IMR-90 (cell line): ENCODE results near the gene KRTAP9-2. TPM values are rescaled to one million over a fixed set of nuclear protein-coding genes. Genes with fewer than 3 reads are reported as not detected.

ENCODE experiments used
- ATAC-seq: fragments of 200-7000 bp; cut with Tn5 transposase; 2 replicates; pipeline ENCODE4 v1.9.1; 2020; ENCODE audit warnings: low read depth, mild to moderate bottlenecking, moderate library complexity
- BruUV-seq: library from RNA; stranded (reverse); fragments of 400-500 nt; replicated peaks from 2 replicates; lab custom pipeline; 2021; lab: Mats Ljungman, UMichigan
- CTCF ChIA-PET: fragments of 300-600 bp; formaldehyde crosslinking; extraction: SDS; loops from one replicate; lab custom pipeline; 2021; ENCODE audit warnings: antibody characterized with exemption; lab: Yijun Ruan, JAX
- POLR2A ChIA-PET: fragments of 300-600 bp; sonication (Branson Sonifier 250); formaldehyde crosslinking; loops from one replicate; lab custom pipeline; 2022; ENCODE audit warnings: antibody characterized with exemption; ENCODE audit not compliant: unreplicated experiment; lab: Charles Lee
- DNase-seq: peaks from one replicate; pipeline ENCODE4 v3.0.0; 2013
- H2AFZ ChIP-seq: replicated peaks from 2 replicates; pipeline ENCODE3; 2013; ENCODE audit warnings: low read length, mild to moderate bottlenecking; ENCODE audit not compliant: poor library complexity
- H2AK5ac ChIP-seq: 2 replicates; pipeline ENCODE4 v1.6.1; 2013; ENCODE audit warnings: low read depth, low read length, inconsistent platforms
- H2AK9ac ChIP-seq: replicated peaks from 2 replicates; pipeline ENCODE3; 2013; ENCODE audit warnings: mild to moderate bottlenecking, low read depth, low read length, moderate library complexity; ENCODE audit not compliant: poor library complexity
- H2BK120ac ChIP-seq: 2 replicates; pipeline ENCODE4 v1.6.1; 2013; ENCODE audit warnings: low read depth, low read length, inconsistent platforms
- H2BK15ac ChIP-seq: 3 replicates; pipeline ENCODE4 v1.6.1; 2013; ENCODE audit warnings: low read depth, low read length, inconsistent platforms
- H2BK20ac ChIP-seq: 2 replicates; pipeline ENCODE4 v1.6.1; 2013; ENCODE audit warnings: low read depth, mild to moderate bottlenecking, inconsistent platforms, low read length, moderate library complexity
- H2BK5ac ChIP-seq: 2 replicates; pipeline ENCODE4 v1.6.1; 2013; ENCODE audit warnings: mild to moderate bottlenecking, low read depth, low read length, inconsistent platforms; ENCODE audit not compliant: poor library complexity, severe bottlenecking
- H3K14ac ChIP-seq: replicated peaks from 2 replicates; pipeline ENCODE4 v1.6.1; 2013; ENCODE audit warnings: low read depth, low read length, inconsistent platforms
- H3K18ac ChIP-seq: 2 replicates; pipeline ENCODE4 v1.6.1; 2013; ENCODE audit warnings: low read depth, low read length, control low read depth
- H3K23ac ChIP-seq: 2 replicates; pipeline ENCODE4 v1.6.1; 2013; ENCODE audit warnings: low read depth, low read length, inconsistent platforms
- H3K27ac ChIP-seq: 2 replicates; pipeline ENCODE4 v1.5.1; 2013; ENCODE audit warnings: mild to moderate bottlenecking, control low read depth, low read length; ENCODE audit not compliant: insufficient read depth
- H3K27me3 ChIP-seq: 2 replicates; pipeline ENCODE4 v1.6.1; 2013; ENCODE audit warnings: low read length; ENCODE audit not compliant: control insufficient read depth, insufficient read depth
- H3K36me3 ChIP-seq: 2 replicates; pipeline ENCODE4 v1.6.1; 2013; ENCODE audit warnings: low read length, mixed read lengths; ENCODE audit not compliant: control insufficient read depth, insufficient read depth
- H3K4ac ChIP-seq: 2 replicates; pipeline ENCODE4 v1.6.1; 2013; ENCODE audit warnings: low read depth, low read length, inconsistent platforms
- H3K4me1 ChIP-seq: 2 replicates; pipeline ENCODE4 v1.6.1; 2013; ENCODE audit warnings: low read length, mixed read lengths; ENCODE audit not compliant: control insufficient read depth, insufficient read depth
- H3K4me2 ChIP-seq: 2 replicates; pipeline ENCODE4 v1.6.1; 2013; ENCODE audit warnings: low read depth, mild to moderate bottlenecking, control low read depth, low read length, moderate library complexity
- H3K4me3 ChIP-seq: 2 replicates; pipeline ENCODE4 v1.5.1; 2013; ENCODE audit warnings: low read depth, mild to moderate bottlenecking, control low read depth, low read length, moderate library complexity; ENCODE audit not compliant: insufficient read depth
- H3K56ac ChIP-seq: 2 replicates; pipeline ENCODE4 v1.6.1; 2013; ENCODE audit warnings: low read length, inconsistent platforms; ENCODE audit not compliant: insufficient read depth; ENCODE audit errors: extremely low read depth
- H3K79me1 ChIP-seq, 2 experiments: 2 replicates each; pipeline ENCODE4 v1.6.1; 2013; ENCODE audit warnings: low read length in 2 of 2, inconsistent platforms in 1 of 2, low read depth in 1 of 2
- H3K9ac ChIP-seq: 2 replicates; pipeline ENCODE4 v1.6.1; 2013; ENCODE audit warnings: low read depth, low read length, control low read depth
- H3K9me1 ChIP-seq: 2 replicates; pipeline ENCODE4 v1.6.1; 2013; ENCODE audit warnings: low read length, inconsistent platforms; ENCODE audit not compliant: insufficient read depth
- H3K9me3 ChIP-seq: 2 replicates; pipeline ENCODE4 v1.6.1; 2013; ENCODE audit warnings: low read length; ENCODE audit not compliant: control insufficient read depth, insufficient read depth
- H4K20me1 ChIP-seq: 2 replicates; pipeline ENCODE4 v1.6.1; 2013; ENCODE audit warnings: low read length, inconsistent platforms; ENCODE audit not compliant: insufficient read depth
- H4K5ac ChIP-seq: 2 replicates; pipeline ENCODE4 v1.6.1; 2013; ENCODE audit warnings: mild to moderate bottlenecking, low read depth, low read length, control low read depth
- H4K8ac ChIP-seq, 2 experiments: 2 replicates each; pipeline ENCODE4 v1.6.1; 2013; ENCODE audit warnings: low read depth in 2 of 2, low read length in 2 of 2, control low read depth in 1 of 2, inconsistent platforms in 1 of 2
- H4K91ac ChIP-seq: 2 replicates; pipeline ENCODE4 v1.6.1; 2013; ENCODE audit warnings: low read depth, low read length, inconsistent platforms; ENCODE audit not compliant: insufficient read depth
- CEBPB ChIP-seq: IDR thresholded peaks from 2 replicates; pipeline ENCODE4 v1.6.1; 2012; ENCODE audit warnings: low read depth, low read length, improper control_type of control experiment
- FOS ChIP-seq: fragments of 150-350 bp; IDR thresholded peaks from 2 replicates; pipeline ENCODE4 v1.6.1; 2016; ENCODE audit warnings: low read depth, low read length
- MXI1 ChIP-seq: IDR thresholded peaks from 2 replicates; pipeline ENCODE4 v1.6.1; 2012; ENCODE audit warnings: low read depth, mild to moderate bottlenecking, low read length, moderate library complexity, borderline replicate concordance
- NFE2L2 ChIP-seq: fragments of 150-350 bp; IDR thresholded peaks from 2 replicates; pipeline ENCODE4 v1.6.1; 2016; ENCODE audit warnings: low read depth, mild to moderate bottlenecking, low read length
- POLR2A ChIP-seq: IDR thresholded peaks from 2 replicates; pipeline ENCODE4 v1.6.1; 2012; ENCODE audit warnings: mild to moderate bottlenecking, low read depth, low read length
- RAD21 ChIP-seq: IDR thresholded peaks from 2 replicates; pipeline ENCODE4 v1.6.1; 2012; ENCODE audit warnings: low read length, improper control_type of control experiment
- RCOR1 ChIP-seq: IDR thresholded peaks from 2 replicates; pipeline ENCODE4 v1.6.1; 2012; ENCODE audit warnings: mild to moderate bottlenecking, low read length, improper control_type of control experiment; ENCODE audit not compliant: insufficient replicate concordance
- RFX5 ChIP-seq: IDR thresholded peaks from 2 replicates; pipeline ENCODE4 v1.8.0; 2012; ENCODE audit warnings: low read depth, mild to moderate bottlenecking, low read length, moderate library complexity
- SMC3 ChIP-seq: fragments of 150-350 bp; IDR thresholded peaks from 2 replicates; pipeline ENCODE4 v1.6.1; 2016; ENCODE audit warnings: low read depth, mild to moderate bottlenecking, antibody characterized with exemption, low read length, moderate library complexity
- WGBS, 2 experiments: methylation state at CpG; one replicate each; pipeline versions ENCODE4 v1.1.5 to v1.1.7; 2013; ENCODE audit warnings: missing lambda C conversion rate in 2 of 2; ENCODE audit not compliant: insufficient read length in 1 of 2; ENCODE audit errors: extremely low coverage in 2 of 2; 5-methylcytosine and 5-hydroxymethylcytosine counted together
- dilution Hi-C: fragments of 300-500 bp; cut with HindIII; formaldehyde crosslinking; loops from one replicate; pipeline ENCODE4 v1.14.3; 2018; ENCODE audit warnings: low sequenced_read_pairs; ENCODE audit not compliant: unreplicated experiment
- in situ Hi-C: fragments of 300-500 bp; cut with MboI; formaldehyde crosslinking; loops from 3 replicates; pipeline ENCODE4 v1.14.3; 2019; ENCODE audit warnings: low sequenced_read_pairs, inconsistent platforms, mixed read lengths
- intact Hi-C: fragments of 100-400 bp; cut with micrococcal nuclease; formaldehyde crosslinking; loops from 2 replicates; pipeline ENCODE4 v1.10.0; 2022
- polyA plus RNA-seq, 3 experiments: library from polyadenylated mRNA; depleted of rRNA; stranded (reverse); fragments of >200 nt; gene quantifications; 2 replicates each; pipeline ENCODE4 v1.2.3, GENCODE V29; 2012; ENCODE audit warnings: low replicate concordance in 1 of 3
- total RNA-seq: library from RNA; depleted of rRNA; stranded (reverse); fragments of >200 nt; gene quantifications from 2 replicates; pipeline ENCODE4 v1.2.3, GENCODE V29; 2012
- TF ChIP-seq, protein P1 (sequence below): fragments of 150-350 bp; IDR thresholded peaks from 2 replicates; pipeline ENCODE4 v1.6.1; 2016; ENCODE audit warnings: low read depth, mild to moderate bottlenecking, low read length, moderate library complexity, borderline replicate concordance
- TF ChIP-seq, protein P2 (sequence below): fragments of 150-350 bp; IDR thresholded peaks from 2 replicates; pipeline ENCODE4 v1.6.1; 2017; ENCODE audit warnings: mild to moderate bottlenecking, antibody characterized with exemption, low read length, low read depth

Gene KRTAP9-2
- total and polyA plus RNA-seq, 2 of the 4 experiments (the other 2 are of a cell fraction) = not detected

DNA sequence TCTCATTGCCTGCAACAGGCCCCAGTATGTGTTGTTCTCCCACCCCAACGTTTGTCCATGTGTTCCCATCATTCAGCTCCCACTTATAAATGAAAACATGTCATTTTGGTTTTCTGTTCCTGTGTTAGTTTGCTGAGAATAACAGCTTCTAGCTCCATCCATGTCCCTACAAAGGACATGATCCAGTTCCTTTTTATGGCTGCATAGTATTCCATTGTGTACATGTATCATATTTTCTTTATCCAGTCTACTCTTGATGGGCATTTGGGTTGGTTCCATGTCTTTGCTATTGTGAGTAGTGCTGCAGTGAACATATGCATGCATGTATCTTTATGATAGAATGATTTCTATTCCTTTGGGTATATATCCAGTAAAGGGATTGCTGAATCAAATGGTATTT is 10.8 kb upstream of the KRTAP9-2 start:
- no CpG with 5 or more reads among the region's 1 CpG for WGBS, 2 experiments
- no peaks in the 10 kb centered on the region for H3K27me3 ChIP-seq

More for the DNA sequence above, 10.8 kb upstream of the KRTAP9-2 start:
- no peak overlapping the region for H4K91ac ChIP-seq
- no peak overlapping the region for H2AFZ ChIP-seq
- peaks cover 7% of the 10 kb centered on the region; the same call in 1 of the 2 replicates for H3K9me1 ChIP-seq
- TF ChIP-seq FOS (no peak), RFX5 (no peak), NFE2L2 (no peak), RAD21 (no peak), RCOR1 (no peak), CEBPB (no peak), POLR2A (no peak), MXI1 (no peak), SMC3 (no peak)
- TF ChIP-seq, protein P1, sequence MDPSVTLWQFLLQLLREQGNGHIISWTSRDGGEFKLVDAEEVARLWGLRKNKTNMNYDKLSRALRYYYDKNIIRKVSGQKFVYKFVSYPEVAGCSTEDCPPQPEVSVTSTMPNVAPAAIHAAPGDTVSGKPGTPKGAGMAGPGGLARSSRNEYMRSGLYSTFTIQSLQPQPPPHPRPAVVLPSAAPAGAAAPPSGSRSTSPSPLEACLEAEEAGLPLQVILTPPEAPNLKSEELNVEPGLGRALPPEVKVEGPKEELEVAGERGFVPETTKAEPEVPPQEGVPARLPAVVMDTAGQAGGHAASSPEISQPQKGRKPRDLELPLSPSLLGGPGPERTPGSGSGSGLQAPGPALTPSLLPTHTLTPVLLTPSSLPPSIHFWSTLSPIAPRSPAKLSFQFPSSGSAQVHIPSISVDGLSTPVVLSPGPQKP = no peak
- TF ChIP-seq, protein P2, sequence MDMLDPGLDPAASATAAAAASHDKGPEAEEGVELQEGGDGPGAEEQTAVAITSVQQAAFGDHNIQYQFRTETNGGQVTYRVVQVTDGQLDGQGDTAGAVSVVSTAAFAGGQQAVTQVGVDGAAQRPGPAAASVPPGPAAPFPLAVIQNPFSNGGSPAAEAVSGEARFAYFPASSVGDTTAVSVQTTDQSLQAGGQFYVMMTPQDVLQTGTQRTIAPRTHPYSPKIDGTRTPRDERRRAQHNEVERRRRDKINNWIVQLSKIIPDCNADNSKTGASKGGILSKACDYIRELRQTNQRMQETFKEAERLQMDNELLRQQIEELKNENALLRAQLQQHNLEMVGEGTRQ = no peak
- no peaks in the 10 kb centered on the region for H4K20me1 ChIP-seq
- H3K4me2 ChIP-seq = no peak overlapping the region
- in situ Hi-C loops = no loop called here
- H3K4ac ChIP-seq = no peak overlapping the region
- dilution Hi-C loops = no loop called here
- no peak overlapping the region for H2BK15ac ChIP-seq
- no peak overlapping the region for H2BK20ac ChIP-seq
- intact Hi-C loops = no loop called here
- CTCF ChIA-PET = no interaction called here
- DNase-seq = no peak
- H3K4me3 ChIP-seq = no peak overlapping the region
- H2BK5ac ChIP-seq = no peak overlapping the region
- no peak overlapping the region for H2AK9ac ChIP-seq
- no peak overlapping the region for H2BK120ac ChIP-seq
- no peak overlapping the region for H3K56ac ChIP-seq
- H3K79me1 ChIP-seq = no peaks in the 10 kb centered on the region
- no peak overlapping the region for H3K23ac ChIP-seq
- no peak overlapping the region for H3K18ac ChIP-seq
- H4K5ac ChIP-seq = no peak overlapping the region
- H3K27ac ChIP-seq = no peak overlapping the region
- POLR2A ChIA-PET = no interaction called here
- H3K4me1 ChIP-seq = no peaks in the 10 kb centered on the region
- H3K9ac ChIP-seq = no peak overlapping the region
- no TSS peak for BruUV-seq
- H3K36me3 ChIP-seq = no peaks in the 10 kb centered on the region
- H3K9me3 ChIP-seq = no peaks in the 10 kb centered on the region
- H3K14ac ChIP-seq = no peak overlapping the region
- no peak for ATAC-seq
- H4K8ac ChIP-seq = no peak overlapping the region
- no peak overlapping the region for H2AK5ac ChIP-seq
